Stimulated activated CD4-positive, alpha-beta T cell treated with anti-CD3 and anti-CD28 coated beads, Interleukin-1b, Interleukin-23, amount 100 ng/mL, for 1 hour (primary cell): ENCODE measurements around the gene LBP.
"Not testable (repeated sequence)": the region's sequence is repeated elsewhere in the genome, so short reads cannot be mapped to it uniquely, and the experiment has no call there.

ENCODE experiments used
- DNase-seq, 2 donors: peaks; one replicate each; pipeline ENCODE4 v3.0.0-alpha.2; 2020; ENCODE audit warnings: low read depth in 2 of 2

LBP gene

GRCh38 chr20:38321959-38322598 lies 24.2 kb upstream of the LBP start:
- no peak for DNase-seq

- no peak for DNase-seq
Measured at GRCh38 chr20:38324159-38324558, 22.1 kb upstream of the LBP start.

- DNase-seq = no peak
Measured at GRCh38 chr20:38325167-38325566, 21.1 kb upstream of the LBP start.

- DNase-seq = no peak
Measured at GRCh38 chr20:38325905-38326304, 20.4 kb upstream of the LBP start.

DNA sequence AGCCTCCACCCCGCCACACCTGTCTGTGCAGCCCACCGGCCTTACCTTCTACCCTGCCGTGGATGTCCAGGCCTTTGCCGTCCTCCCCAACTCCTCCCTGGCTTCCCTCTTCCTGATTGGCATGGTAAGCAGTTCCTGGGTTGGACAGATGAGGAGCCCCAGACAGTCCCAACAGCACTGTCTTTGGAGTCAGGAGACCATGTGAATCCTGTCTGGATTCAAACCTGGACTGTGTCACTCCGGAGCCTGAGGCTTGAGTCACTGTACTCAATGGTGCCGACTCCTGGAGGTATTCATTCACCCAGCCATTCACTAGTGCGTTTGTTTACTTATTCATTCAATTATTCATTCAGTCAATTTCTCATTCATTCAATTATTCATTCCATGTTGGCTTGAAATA lies 20.0 kb upstream of the LBP start:
- DNase-seq = no peak

DNA sequence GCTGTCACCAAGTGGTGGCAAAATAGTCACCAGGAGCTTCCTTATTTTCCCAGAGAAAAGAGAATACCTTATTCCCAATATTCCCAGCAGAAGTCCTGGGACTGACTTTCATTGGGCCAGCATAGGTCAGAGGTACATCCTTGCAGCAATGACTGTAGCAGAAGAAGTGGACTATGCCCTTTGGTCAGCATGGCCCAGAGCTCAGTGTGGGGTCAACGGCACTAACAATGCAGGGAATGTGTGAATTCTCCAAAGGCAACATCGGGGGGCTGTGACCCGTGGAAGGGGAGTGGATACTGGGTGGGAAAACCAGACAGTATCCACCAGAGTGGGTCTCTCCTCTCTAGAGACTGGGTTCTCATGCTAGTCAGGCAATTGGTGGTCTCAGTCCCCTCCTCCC lies 15.6 kb upstream of the LBP start:
- no peak for DNase-seq

DNA sequence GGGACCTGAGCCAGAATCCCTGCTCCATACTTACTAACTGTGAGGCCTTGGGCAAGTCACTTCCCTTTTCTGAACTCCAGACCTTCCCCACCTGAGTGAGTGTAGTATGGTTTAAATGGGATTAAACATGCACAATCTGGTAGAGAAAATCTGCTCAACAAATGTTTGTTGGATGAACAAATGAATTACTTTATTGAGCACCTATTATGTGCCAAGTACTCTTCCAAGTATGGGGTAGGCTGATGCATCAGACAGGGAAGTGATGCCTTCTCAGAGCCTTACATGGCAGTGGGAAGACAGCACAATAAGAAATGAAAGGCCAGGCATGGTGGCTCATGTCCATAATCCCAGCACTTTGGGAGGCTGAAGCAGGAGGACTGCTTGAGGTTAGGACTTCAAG lies 15.0 kb upstream of the LBP start:
- DNase-seq = no peak

- no peak for DNase-seq
Measured at GRCh38 chr20:38331814-38332213, 14.5 kb upstream of the LBP start.

GRCh38 chr20:38334016-38334415 lies 12.3 kb upstream of the LBP start:
- DNase-seq = no peak

DNA sequence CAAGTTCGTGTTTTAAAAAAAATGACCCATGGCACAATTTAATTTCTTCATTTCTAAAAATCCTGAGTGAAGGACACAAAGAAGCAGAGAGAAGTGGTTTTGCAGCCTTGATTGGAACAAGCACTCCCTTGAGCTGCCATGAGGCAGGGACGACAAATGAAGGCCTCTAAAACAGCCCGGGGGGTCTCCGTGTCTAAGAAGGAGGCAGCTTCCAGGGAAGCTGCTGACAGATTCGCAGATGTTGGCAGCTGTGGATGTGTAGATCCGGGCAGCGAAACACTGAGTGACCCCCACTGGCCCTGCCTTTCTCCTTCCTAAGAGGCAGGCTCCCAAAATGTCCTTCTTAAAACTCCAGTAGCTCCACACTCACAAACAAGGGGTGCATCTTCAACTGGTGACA lies 9.6 kb upstream of the LBP start:
- no peak for DNase-seq

GRCh38 chr20:38337561-38338140 lies 8.6 kb upstream of the LBP start:
- no peak for DNase-seq

GRCh38 chr20:38338849-38339520 lies 7.3 kb upstream of the LBP start:
- no peak for DNase-seq

GRCh38 chr20:38339521-38339896 lies 6.8 kb upstream of the LBP start:
- not testable (repeated sequence) for DNase-seq

- no peak for DNase-seq
Measured at GRCh38 chr20:38339997-38340396, 6.3 kb upstream of the LBP start.

DNA sequence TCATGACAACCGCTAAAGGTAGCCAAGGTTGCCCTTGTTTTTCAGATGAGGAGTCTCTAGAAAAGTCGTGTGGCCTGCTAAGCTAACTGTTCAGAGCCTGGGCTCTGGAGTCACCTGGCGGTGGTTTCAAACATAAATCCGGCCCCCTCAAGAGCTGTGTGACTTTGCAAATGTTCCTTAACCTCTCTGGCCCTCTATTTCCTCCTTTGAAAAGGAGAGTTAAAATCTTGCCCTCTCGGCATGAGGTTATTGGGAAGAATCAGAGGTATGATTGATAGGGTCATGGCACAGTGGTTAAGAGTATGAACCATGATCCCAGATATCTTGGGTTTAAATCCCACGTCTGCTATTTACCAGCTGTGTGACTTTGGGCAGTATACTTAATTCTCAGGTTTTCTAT lies 5.6 kb upstream of the LBP start:
- DNase-seq = no peak

DNA sequence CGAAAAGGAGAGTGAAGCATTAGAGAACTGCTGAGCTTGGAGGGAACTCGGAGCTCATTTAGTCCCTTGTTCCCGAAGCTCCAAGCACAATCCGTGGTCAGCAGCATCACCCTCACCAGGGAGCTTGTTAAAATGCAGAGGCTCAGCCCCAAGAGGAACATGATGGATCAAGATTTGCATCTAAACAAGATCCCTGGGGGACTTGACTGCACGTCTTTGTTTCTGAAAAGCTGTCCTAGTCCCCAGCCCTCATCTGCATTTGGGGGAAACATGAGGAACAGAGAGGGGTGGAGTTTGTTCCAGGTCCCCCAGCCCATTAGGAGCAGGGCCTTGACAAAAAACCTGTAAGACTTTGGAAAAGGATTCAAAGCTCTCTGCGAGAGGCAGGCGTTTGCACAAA lies 4.1 kb upstream of the LBP start:
- DNase-seq = no peak

DNA sequence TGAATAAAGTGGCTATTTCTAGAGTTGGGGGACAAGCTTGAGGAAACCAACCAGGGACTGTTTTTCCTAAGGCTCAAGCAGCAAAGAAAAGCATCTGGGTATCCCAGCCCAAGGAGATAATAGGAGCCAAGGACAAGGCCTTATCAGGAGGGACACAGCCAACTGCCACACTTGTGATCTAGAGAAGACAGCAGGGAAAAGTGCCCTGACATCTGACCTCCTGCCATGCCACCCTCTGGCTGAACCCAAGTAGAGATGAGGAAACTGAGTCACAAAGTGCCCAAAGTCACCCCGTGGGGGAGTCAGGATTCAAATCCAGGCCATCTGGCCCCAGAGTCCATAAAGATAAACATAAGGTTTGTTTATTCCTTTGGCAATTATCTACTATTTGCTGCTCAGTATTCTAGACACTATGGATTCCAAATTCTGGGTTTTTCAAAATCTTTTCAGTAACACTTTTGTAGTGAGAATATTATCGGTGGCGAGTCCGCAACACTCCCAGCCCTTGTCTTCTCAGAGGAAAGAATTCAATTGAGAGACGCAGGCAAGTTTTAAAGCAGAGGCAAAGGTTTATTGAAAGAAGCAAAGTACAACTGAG lies 3.5 kb upstream of the LBP start:
- DNase-seq = no peak

- DNase-seq = no peak
Measured at GRCh38 chr20:38343311-38344106, 2.8 kb upstream of the LBP start.

DNA sequence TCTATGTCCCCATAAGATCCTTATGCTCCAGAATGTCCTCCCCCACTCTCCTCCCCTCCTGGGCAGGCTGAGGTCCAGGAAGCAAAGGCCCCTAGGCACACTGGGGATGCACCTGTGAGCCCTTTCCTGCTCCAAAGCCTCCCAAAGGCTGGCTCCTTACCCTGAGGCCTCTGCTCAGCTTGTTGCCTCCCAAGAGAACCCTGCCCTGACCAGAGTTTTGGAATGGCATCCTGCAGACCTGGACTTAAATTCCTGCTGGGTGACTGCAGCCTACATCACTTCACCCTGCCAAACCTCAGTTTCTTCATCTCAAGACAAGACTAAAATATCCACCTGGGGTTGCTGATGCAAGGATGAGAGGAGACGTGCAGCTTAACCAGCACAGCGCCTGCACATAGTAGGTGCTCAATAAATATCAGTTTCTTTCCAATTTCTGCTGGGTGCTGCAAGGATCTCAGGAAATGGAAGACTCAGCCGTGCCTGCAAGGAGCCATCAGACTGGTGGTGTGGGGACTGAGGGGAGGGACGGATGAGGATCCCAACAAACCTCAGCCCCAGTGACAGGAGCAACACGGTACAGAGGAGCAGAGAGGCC lies 2.1 kb upstream of the LBP start:
- no peak for DNase-seq

DNA sequence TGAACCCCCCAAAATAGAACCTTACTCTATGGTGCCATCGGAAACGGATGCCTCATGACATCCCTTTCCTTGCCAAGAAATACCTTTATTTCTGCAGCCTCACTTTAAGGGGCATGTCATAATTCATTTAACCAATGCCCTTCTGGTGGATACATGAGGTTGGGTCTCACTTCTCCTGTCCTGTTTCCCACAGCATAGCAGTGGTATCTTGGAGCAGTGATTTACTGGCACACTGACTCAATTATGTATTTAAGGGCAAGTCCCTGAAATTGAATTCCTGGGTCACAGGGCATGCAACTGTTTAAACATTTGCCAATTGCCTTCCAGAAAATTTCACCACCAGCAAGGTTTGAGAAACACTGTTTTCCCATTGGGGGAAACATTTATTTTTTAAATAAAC lies 639 bp upstream of the LBP start:
- DNase-seq = no peak

GRCh38 chr20:38346741-38347140 lies 459 bp downstream of the LBP start:
- no peak for DNase-seq

DNA sequence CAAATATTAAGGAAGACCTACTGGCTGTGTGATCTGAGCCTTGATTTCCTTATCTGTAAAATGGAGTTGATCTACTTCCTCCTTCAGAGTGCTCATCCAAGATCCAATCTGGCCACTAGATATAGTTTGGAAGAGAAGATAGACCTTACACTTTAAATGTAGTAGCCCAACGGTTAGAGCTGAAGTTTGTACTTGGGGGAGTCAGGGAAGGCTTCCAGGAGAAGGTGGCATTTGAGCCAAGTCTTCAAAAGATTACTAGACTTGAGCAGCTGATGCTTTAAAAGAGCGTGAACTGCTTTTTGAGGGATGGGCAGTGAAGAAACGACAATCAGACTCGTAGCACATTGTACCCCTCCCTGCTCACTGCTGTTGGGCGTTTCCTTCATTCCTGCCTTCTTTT lies 3.6 kb downstream of the LBP start:
- no peak for DNase-seq
